ENCODE data around the gene CBX3. TPM values are rescaled to one million over a fixed set of nuclear protein-coding genes. Genes with fewer than 3 reads are reported as not detected.
"Not testable (repeated sequence)": the region's sequence is repeated elsewhere in the genome, so short reads cannot be mapped to it uniquely, and the experiment has no call there.

The CBX3 gene
- total RNA-seq, 3 donors from 2014 or later (not counting 1 experiment from before 2014, with no cell fraction given), result 103 to 126 (median 109) TPM

DNA sequence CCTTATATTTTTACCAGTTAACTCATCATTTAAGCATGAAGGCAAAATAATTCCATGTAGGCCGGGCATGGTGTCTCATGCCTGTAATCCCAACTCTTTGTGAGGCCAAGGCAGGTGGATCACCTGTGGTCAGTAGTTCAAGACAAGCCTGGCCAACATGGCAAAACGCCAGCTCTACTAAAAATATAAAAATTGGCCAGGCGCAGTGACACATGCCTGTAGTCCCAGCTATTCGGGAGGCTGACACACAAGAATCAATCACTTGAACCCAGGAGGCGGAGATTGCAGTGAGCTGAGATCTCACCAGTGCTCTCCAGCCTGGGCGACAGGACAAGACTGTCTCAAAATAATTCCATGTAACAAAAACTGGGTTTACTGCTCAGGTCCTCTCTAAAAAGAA is 19.3 kb upstream of the CBX3 start:
- Histone ChIP-seq H3K4me3 (ENCODE audit: low read length) (no peak overlapping the region), H3K9me3 (ENCODE audit: control insufficient read depth, insufficient read depth, low read length) (no peaks in the 10 kb centered on the region), H3K27ac (ENCODE audit: low read length) (peak overlapping the region; percentile 8), H3K27me3 (ENCODE audit: control insufficient read depth, insufficient read depth, low read length) (no peaks in the 10 kb centered on the region), H3K36me3 (ENCODE audit: control insufficient read depth, insufficient read depth, low read length) (peaks cover 4% of the 10 kb centered on the region), H3K4me1 (ENCODE audit: control insufficient read depth, insufficient read depth, low read length) (peaks cover 26% of the 10 kb centered on the region)
- ATAC-seq, result no peak
- no peaks in the 10 kb centered on the region for H3K36me3 Mint-ChIP-seq
- H3K27me3 Mint-ChIP-seq (ENCODE audit: low read depth in 2 of 2), result no peaks in the 10 kb centered on the region
- H3K4me3 Mint-ChIP-seq, result no peak overlapping the region
- TF ChIP-seq, protein P1, sequence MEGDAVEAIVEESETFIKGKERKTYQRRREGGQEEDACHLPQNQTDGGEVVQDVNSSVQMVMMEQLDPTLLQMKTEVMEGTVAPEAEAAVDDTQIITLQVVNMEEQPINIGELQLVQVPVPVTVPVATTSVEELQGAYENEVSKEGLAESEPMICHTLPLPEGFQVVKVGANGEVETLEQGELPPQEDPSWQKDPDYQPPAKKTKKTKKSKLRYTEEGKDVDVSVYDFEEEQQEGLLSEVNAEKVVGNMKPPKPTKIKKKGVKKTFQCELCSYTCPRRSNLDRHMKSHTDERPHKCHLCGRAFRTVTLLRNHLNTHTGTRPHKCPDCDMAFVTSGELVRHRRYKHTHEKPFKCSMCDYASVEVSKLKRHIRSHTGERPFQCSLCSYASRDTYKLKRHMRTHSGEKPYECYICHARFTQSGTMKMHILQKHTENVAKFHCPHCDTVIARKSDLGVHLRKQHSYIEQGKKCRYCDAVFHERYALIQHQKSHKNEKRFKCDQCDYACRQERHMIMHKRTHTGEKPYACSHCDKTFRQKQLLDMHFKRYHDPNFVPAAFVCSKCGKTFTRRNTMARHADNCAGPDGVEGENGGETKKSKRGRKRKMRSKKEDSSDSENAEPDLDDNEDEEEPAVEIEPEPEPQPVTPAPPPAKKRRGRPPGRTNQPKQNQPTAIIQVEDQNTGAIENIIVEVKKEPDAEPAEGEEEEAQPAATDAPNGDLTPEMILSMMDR (IDR thresholded peaks at IDR 0.05), result no peak
- intact Hi-C loops (cut with micrococcal nuclease), result no loop called here
- DNase-seq, result no peak
- WGBS (ENCODE audit: insufficient coverage), result 94% methylated on average over 6 of the region's 6 CpGs
- H3K9me3 Mint-ChIP-seq, result no peaks in the 10 kb centered on the region
- H3K4me1 Mint-ChIP-seq, result peaks cover 65 to 73% of the 10 kb centered on the region in 2 donors
- peak overlapping the region; percentile 100 for H3K27ac Mint-ChIP-seq

- Histone ChIP-seq H3K27me3 (ENCODE audit: control insufficient read depth, insufficient read depth, low read length) (no peaks in the 10 kb centered on the region), H3K36me3 (ENCODE audit: control insufficient read depth, insufficient read depth, low read length) (peaks cover 5% of the 10 kb centered on the region), H3K4me3 (ENCODE audit: low read length) (no peak overlapping the region), H3K4me1 (ENCODE audit: control insufficient read depth, insufficient read depth, low read length) (peaks cover 26% of the 10 kb centered on the region), H3K9me3 (ENCODE audit: control insufficient read depth, insufficient read depth, low read length) (no peaks in the 10 kb centered on the region), H3K27ac (ENCODE audit: low read length) (peak overlapping the region; percentile 8)
- no peak for ATAC-seq
- TF ChIP-seq, protein P1 (IDR thresholded peaks at IDR 0.05), result no peak
- Mint-ChIP-seq H3K4me1 (peaks cover 70 to 76% of the 10 kb centered on the region in 2 donors), H3K4me3 (no peak overlapping the region), H3K9me3 (no peaks in the 10 kb centered on the region), H3K27ac (peak overlapping the region; percentile 100), H3K36me3 (no peaks in the 10 kb centered on the region), H3K27me3 (ENCODE audit: low read depth in 2 of 2) (no peaks in the 10 kb centered on the region)
- WGBS (ENCODE audit: insufficient coverage), result 89% methylated on average over 8 of the region's 8 CpGs
- DNase-seq, result no peak
- intact Hi-C loops (cut with micrococcal nuclease), result no loop called here
Measured at GRCh38 chr7:26182706-26183105, 18.8 kb upstream of the CBX3 start.

- H3K4me3 ChIP-seq (ENCODE audit: low read length), result no peak overlapping the region
- H3K36me3 ChIP-seq (ENCODE audit: control insufficient read depth, insufficient read depth, low read length), result peaks cover 15% of the 10 kb centered on the region
- 91% methylated on average over 3 of the region's 4 CpGs for WGBS (ENCODE audit: insufficient coverage)
- H3K36me3 Mint-ChIP-seq, result no peaks in the 10 kb centered on the region
- TF ChIP-seq, protein P1 (IDR thresholded peaks at IDR 0.05), result no peak
- H3K27ac ChIP-seq (ENCODE audit: low read length), result no peak overlapping the region
- peaks cover 80% of the 10 kb centered on the region in 2 donors for H3K4me1 Mint-ChIP-seq
- no peaks in the 10 kb centered on the region for H3K27me3 Mint-ChIP-seq (ENCODE audit: low read depth in 2 of 2)
- peak overlapping the region; percentile 100 for H3K27ac Mint-ChIP-seq
- ATAC-seq (no peak), DNase-seq (no peak)
- no peaks in the 10 kb centered on the region for H3K27me3 ChIP-seq (ENCODE audit: control insufficient read depth, insufficient read depth, low read length)
- no peaks in the 10 kb centered on the region for H3K9me3 Mint-ChIP-seq
- H3K4me3 Mint-ChIP-seq, result peak overlapping the region; percentile 43
- H3K9me3 ChIP-seq (ENCODE audit: control insufficient read depth, insufficient read depth, low read length), result no peaks in the 10 kb centered on the region
- intact Hi-C loops (cut with micrococcal nuclease), result no loop called here
- H3K4me1 ChIP-seq (ENCODE audit: control insufficient read depth, insufficient read depth, low read length), result peaks cover 21% of the 10 kb centered on the region
Measured at GRCh38 chr7:26183545-26184280, 17.8 kb upstream of the CBX3 start.

- Mint-ChIP-seq H3K27ac (peak overlapping the region; percentile 100), H3K4me3 (peak overlapping the region; percentile 51), H3K4me1 (peaks cover 83 to 87% of the 10 kb centered on the region in 2 donors)
- H3K27me3 Mint-ChIP-seq (ENCODE audit: low read depth in 2 of 2); H3K9me3 Mint-ChIP-seq; H3K27me3 ChIP-seq (ENCODE audit: control insufficient read depth, insufficient read depth, low read length); H3K4me3 ChIP-seq (ENCODE audit: low read length); H3K9me3 ChIP-seq (ENCODE audit: control insufficient read depth, insufficient read depth, low read length); H3K27ac ChIP-seq (ENCODE audit: low read length); ATAC-seq; intact Hi-C loops (cut with micrococcal nuclease); DNase-seq; H3K36me3 Mint-ChIP-seq: not testable (repeated sequence)
- Histone ChIP-seq H3K4me1 (ENCODE audit: control insufficient read depth, insufficient read depth, low read length) (peaks cover 20% of the 10 kb centered on the region), H3K36me3 (ENCODE audit: control insufficient read depth, insufficient read depth, low read length) (peaks cover 23% of the 10 kb centered on the region)
- WGBS (ENCODE audit: insufficient coverage), result 94% methylated on average over 1 of the region's 4 CpGs
Measured at GRCh38 chr7:26184281-26185101, 17.1 kb upstream of the CBX3 start.

All from natural killer cell (primary cell).